GM18951 (cell line): ENCODE results near the gene CCDC122.

Experiments used
- POLR2A ChIP-seq: IDR thresholded peaks from 4 replicates; pipeline ENCODE4 v1.6.1; 2011; ENCODE audit warnings: mild to moderate bottlenecking; ENCODE audit not compliant: insufficient read length, insufficient read depth; ENCODE audit errors: extremely low read depth
- in situ Hi-C: fragments of 300-500 bp; cut with MboI; formaldehyde crosslinking; loops from one replicate; pipeline ENCODE4 v1.12.0; 2022; ENCODE audit warnings: low sequenced_read_pairs, mixed read lengths, inconsistent platforms; ENCODE audit not compliant: unreplicated experiment

CCDC122 gene

GRCh38 chr13:43805071-43805468, 74.5 kb downstream of the CCDC122 start:
- in situ Hi-C loops = loop anchor here (25.0 kb wide), 1 partner anchor 843 kb away; no protein-coding TSS in a partner anchor
- no peak for TF ChIP-seq POLR2A

- in situ Hi-C loops = loop anchor here (25.0 kb wide), 1 partner anchor 842 kb away; no protein-coding TSS in a partner anchor
Observed at GRCh38 chr13:43804461-43805070, 75.0 kb downstream of the CCDC122 start.

GRCh38 chr13:43802511-43802910, 77.0 kb downstream of the CCDC122 start:
- in situ Hi-C loops = loop anchor here (25.0 kb wide), 1 partner anchor 840 kb away; no protein-coding TSS in a partner anchor
- TF ChIP-seq POLR2A = no peak

More at GRCh38 chr13:43804461-43805070, 75.0 kb downstream of the CCDC122 start:
- no peak for TF ChIP-seq POLR2A

- in situ Hi-C loops = loop anchor here (25.0 kb wide), 1 partner anchor 839 kb away; no protein-coding TSS in a partner anchor
- no peak for TF ChIP-seq POLR2A
Observed at GRCh38 chr13:43800828-43801227, 78.7 kb downstream of the CCDC122 start.

GRCh38 chr13:43799191-43799590, 80.3 kb downstream of the CCDC122 start:
- in situ Hi-C loops = loop anchor here (25.0 kb wide), 1 partner anchor 487 kb away; no protein-coding TSS in a partner anchor
- no peak for TF ChIP-seq POLR2A

- TF ChIP-seq POLR2A = no peak
- in situ Hi-C loops = loop anchor here (25.0 kb wide), 1 partner anchor 486 kb away; no protein-coding TSS in a partner anchor
Observed at GRCh38 chr13:43797869-43798268, 81.7 kb downstream of the CCDC122 start.

- in situ Hi-C loops = loop anchor here (25.0 kb wide), 1 partner anchor 485 kb away; no protein-coding TSS in a partner anchor
Observed at GRCh38 chr13:43797159-43797558, 82.4 kb downstream of the CCDC122 start.

GRCh38 chr13:43794416-43794815, 85.1 kb downstream of the CCDC122 start:
- no peak for TF ChIP-seq POLR2A

More at GRCh38 chr13:43797159-43797558, 82.4 kb downstream of the CCDC122 start:
- no peak for TF ChIP-seq POLR2A

GRCh38 chr13:43792076-43792881, 87.3 kb downstream of the CCDC122 start:
- in situ Hi-C loops = loop anchor here (25.0 kb wide), 1 partner anchor 480 kb away; no protein-coding TSS in a partner anchor
- no peak for TF ChIP-seq POLR2A

More at GRCh38 chr13:43794416-43794815, 85.1 kb downstream of the CCDC122 start:
- in situ Hi-C loops = loop anchor here (25.0 kb wide), 1 partner anchor 482 kb away; no protein-coding TSS in a partner anchor

- in situ Hi-C loops = loop anchor here (25.0 kb wide), 1 partner anchor 476 kb away; no protein-coding TSS in a partner anchor
- TF ChIP-seq POLR2A = no peak
Observed at GRCh38 chr13:43787997-43788396, 91.5 kb downstream of the CCDC122 start.

GRCh38 chr13:43787518-43787891, 92.0 kb downstream of the CCDC122 start:
- in situ Hi-C loops = loop anchor here (25.0 kb wide), 1 partner anchor 475 kb away; no protein-coding TSS in a partner anchor
- TF ChIP-seq POLR2A = no peak

- in situ Hi-C loops = loop anchor here (25.0 kb wide), 1 partner anchor 475 kb away; no protein-coding TSS in a partner anchor
- TF ChIP-seq POLR2A = no peak
Observed at GRCh38 chr13:43786766-43787517, 92.6 kb downstream of the CCDC122 start, which contains the start of gene ENOX1. Gene ENOX1 (minus strand): TSS chr13:43786972.

GRCh38 chr13:43786472-43786765, 93.1 kb downstream of the CCDC122 start:
- in situ Hi-C loops = loop anchor here (25.0 kb wide), 1 partner anchor 474 kb away; no protein-coding TSS in a partner anchor
- TF ChIP-seq POLR2A = no peak
